NCI-H446 (cell line): Measurements from ENCODE around the gene GPR157.
A peak's percentile ranks its signal among the peaks of the same experiment; 100 is the strongest.
"Not testable (repeated sequence)": the region's sequence is repeated elsewhere in the genome, so short reads cannot be mapped to it uniquely, and the experiment has no call there.

Experiments
- DNase-seq, 2 experiments: peaks; one replicate each; lab custom pipeline; 2025; lab: John Stamatoyannopoulos, UW

The GPR157 gene

DNA sequence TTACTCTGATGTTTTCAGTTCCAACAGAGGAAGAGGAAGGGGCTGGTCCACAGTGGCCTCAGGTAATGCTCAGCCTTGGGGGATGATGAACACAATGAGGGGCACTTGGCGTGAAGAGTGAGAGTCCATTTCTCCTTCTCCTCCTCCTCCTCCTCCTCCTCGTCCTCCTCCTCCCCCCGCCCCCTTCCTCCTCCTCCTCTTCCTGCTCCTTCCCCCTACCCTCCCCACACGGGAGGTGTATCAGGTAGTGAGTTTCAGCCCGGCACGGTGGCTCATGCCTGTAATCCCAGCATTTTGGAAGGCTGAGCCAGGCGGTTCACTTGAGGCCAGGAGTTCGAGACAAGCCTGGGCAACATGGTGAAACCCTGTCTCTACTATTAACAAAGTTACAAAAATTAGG is 17.3 kb upstream of the GPR157 start:
- DNase-seq, result no peak

- DNase-seq, result no peak
Observed at GRCh38 chr1:9145714-9146113, 16.8 kb upstream of the GPR157 start.

DNA sequence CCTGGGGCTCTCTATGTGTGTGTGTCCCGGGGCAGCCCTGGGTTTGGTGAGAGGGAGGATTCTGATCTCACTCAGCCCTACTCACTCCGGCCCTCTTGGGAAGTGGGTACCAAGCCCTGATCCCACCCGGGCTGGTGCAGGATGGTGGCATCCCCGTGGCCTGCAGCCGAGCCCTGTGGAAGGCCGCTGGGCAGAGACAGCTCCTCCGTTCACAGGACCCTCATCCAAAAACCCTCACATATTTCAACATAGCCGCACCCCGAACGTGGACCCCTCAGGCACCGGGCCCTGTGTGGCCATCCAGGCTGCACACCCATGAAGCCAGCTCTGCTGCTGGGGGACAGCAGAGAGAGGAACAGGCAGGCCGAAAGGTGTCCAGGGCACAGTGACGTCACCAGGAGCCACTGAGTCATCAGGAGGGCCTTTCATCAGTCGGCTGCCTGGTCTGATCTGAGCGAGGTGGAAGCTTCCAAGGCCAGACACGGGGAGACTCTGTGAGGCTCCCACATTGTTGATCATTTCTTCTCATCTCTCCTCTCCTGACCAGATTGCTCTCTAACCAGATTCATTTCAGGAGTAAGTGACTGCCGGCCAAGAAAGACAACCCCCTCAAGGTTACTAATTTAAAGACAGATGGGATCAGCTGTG is 16.2 kb upstream of the GPR157 start:
- DNase-seq, result no peak

DNA sequence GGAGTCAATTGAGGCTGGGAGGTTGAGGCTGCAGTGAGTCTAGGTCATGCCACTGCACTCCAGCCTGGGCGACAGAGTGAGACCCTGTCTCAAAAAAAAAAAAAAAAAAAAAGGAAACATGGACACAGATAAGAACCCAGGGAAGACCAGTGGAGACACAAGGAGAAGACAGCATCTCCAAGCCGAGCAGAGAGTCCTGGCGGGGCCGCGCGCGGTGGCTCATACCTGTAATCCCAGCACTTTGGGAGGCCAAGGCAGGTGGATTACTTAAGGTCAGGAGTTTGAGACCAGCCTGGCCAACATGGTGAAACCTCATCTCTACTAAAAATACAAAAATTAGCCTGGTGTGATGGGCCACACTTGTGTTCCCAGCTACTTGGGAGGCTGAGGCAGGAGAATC is 15.6 kb upstream of the GPR157 start:
- not testable (repeated sequence) for DNase-seq

DNA sequence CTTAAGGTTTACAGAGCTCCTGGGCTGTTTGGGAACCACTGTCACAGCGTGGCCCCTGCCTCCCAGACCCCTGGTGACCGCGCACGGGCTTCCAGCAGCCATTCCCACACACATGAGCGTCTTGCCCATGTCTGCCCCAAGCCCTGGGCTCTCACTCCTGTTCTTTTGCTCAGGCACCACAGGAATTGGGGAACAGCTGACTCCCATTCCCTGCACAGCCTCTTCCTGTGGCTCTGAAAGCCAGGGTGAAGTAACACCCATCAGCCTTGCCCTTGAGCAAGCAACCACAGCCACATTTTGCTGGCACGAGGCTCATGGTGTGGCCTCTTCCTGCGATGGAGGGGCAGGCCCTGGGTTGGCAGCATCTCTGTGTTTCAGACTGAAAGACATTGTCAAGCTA is 14.3 kb upstream of the GPR157 start:
- DNase-seq, result no peak

GRCh38 chr1:9139930-9140329 is 11.0 kb upstream of the GPR157 start:
- no peak for DNase-seq

DNA sequence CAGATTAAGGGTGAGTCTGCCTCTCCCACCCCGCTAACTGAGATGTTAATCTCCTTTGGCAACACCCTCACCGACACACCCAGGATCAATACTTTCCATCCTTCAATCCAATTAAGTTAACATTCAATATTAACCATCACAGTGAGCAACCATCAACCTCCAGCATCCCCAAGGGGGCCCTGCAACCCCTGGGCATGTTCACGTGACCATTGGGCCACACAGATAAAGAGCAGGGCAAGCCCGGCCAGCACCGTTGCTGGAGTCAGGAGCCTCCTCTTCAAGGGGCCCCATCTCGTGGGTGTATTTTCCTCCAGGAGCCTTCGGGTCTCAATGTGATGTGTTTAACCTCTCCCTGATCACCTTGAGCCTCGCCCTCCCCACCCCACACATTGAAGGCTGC is 8.0 kb upstream of the GPR157 start:
- no peak for DNase-seq

DNA sequence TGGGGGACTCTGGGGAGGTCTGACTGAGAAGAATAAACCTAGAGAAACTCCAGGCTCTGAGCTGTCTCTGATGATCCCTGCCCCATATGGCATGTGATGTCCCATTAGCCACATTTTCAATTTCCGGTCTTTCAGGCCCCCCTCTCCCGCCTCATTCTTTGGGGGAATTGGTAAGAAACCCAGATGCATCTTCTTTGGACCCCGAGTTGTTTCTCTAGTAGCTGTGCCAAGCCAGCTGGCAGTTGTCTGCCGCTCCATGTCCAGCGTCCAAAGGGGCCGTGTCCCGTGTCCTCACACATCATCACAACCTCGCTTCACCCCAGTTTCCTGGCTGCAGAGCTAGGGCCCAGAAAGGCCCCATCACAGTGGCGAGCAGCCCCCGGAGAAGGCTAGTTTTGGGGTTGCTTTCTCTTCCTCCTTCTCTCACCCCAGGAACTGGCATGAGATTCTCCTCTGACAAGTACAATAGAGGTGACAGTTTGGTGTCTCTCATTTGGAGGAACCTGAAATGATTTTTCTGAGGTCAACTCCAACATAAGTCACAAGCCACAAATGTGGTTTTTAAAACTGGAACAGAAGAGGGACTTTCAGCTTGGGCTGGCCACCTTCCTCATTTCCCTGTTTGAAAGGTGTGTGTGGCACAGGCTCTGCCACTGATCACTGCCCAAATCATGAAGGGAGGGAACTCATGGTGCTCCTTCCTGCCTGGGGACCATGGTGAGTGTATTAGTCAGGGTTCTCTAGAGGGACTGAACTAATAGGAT is 6.4 kb upstream of the GPR157 start:
- no peak for DNase-seq

DNA sequence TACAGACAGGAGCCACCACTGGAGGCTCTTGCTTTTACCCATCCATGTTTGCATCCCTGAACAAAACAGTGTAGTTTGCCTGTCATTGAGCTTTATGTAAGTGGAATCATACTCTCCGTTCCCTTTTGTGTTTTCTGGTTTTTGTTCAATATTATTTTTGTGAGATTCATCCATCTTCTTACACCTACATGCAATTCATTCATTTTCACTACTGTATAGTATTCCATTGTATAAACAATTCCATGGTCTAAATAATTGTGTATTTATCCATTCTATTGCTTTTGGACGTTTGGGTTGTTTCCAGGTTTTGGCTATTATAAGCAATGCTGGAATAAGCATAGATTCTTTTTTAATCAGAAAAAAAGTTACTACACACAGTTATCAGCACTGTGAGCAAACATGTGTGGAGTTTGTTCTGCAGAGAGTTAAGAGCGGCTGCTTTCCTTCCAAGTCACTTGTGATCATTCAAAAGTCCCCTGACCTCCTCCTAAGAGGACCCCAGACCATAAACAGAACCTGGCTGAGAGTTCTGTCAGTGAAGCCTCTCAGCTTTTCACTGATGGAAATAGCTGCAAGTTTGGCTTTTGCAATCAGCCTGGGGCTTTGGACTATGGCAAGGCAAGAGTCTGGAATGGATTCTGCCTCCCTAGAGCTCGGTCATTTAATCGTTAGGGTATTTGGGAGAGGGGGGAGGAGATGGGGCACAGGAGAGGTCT is 5.1 kb upstream of the GPR157 start:
- no peak for DNase-seq

DNA sequence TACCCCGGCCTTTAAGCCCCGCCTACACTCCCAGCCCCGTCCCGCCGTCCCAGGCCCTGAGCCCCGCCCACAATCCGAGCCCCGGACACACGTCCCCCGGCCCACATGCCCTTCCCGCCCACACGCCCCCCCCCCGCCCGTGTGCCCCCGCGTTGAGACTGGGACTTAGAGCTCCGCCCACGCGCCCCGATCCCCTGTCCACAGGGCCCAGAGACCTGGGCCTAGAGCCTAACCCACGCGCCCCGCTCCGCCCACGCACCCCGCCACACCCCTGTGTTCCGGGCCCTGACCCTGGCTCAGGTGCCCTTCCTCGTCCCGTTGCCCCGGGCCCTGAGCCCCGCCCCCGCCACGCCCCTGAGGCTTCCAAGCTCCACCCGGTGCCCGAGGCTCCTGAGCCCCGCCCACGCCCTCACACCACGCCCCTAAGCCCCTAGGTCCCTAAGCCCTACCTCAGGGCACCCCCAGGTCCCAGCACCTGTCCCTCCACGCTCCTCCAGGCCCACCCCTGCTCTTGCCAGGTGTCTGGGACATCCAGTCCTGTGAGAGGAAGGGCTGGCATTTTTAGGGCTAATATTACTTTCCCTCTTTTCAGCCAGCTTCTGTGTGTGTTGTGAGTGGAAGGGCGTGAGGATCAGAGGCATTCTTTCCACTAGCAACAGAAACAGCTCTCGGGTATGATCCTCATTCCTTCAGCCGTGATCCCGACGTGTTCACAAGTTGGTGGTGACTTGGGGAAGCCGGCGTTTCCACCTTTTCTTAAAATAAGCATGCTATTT is 552 bp upstream of the GPR157 start:
- DNase-seq, result peak; percentile 73 to 88

DNA sequence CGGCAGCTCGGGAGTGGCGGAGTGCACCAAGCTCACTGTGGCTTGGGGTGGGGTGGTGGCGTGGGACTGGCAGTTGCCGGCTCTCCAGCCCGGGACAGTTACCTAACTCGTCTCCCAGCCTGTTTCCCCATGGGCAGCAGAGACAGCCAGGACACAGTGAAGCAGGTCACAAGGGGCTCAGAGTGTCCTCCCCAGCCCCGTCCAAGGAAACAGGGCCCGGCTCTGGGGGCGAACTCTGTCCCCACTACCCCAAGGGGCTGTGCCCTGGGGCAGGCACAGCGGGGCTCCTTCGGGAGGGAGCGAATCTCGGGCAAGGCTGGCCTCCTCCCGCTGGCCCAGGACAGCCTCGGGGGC is 759 bp downstream of the GPR157 start:
- no peak for DNase-seq

DNA sequence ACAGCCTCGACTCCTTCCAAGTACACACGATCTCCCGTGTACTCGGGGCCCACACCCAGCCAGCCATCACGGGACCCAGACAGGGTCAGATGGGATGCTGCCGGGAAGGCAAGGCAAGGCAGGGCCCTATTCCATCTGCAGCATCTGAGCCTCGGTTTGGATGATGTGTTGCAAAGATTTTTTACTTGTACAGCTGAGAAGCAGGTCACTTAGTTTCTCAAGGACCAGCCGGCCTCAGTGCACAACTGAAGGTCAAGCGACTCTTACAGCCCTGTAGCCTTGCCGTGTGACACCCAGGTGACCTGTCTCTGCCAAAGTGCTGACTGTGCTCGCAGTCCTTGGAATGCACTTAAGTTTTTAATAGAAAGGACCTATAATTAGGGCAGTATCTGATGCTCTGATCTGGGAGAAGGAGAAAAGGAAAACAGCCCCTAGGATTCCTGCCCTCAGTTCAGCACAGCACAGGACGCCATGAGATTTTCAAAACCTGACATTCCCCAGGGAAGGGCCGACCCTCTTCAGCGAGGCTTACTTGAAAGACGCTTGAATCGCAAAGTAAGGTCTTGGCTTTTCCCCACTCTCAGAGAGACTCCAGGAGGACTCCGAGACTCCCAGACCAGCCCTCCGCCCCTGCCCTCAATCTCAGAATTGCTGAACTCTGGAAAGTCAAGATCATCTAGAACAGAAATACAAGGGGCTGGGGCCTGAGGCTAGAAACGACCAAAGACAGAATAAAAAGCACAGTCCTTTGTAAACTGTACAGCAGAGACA is 1.3 kb downstream of the GPR157 start:
- no peak for DNase-seq

- DNase-seq, result no peak
Observed at GRCh38 chr1:9126511-9126910, 2.4 kb downstream of the GPR157 start.

DNA sequence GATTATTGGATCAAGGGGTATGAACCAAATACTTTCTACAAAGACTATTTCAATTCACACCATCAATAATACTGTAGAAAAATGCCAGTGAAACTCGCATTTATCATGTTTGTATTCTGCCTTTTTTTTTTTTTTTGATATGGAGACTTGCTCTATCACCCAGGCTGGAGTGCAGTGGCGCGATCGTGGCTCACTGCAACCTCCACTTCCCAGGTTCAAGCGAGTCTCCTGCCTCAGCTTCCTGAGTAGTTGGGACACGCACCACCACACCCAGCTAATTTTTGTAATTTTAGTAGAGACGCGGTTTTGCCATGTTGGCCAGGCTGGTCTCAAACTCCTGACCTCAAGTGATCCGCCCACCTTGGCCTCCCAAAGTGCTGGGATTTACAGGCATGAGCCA is 3.1 kb downstream of the GPR157 start:
- DNase-seq, result not testable (repeated sequence)

DNA sequence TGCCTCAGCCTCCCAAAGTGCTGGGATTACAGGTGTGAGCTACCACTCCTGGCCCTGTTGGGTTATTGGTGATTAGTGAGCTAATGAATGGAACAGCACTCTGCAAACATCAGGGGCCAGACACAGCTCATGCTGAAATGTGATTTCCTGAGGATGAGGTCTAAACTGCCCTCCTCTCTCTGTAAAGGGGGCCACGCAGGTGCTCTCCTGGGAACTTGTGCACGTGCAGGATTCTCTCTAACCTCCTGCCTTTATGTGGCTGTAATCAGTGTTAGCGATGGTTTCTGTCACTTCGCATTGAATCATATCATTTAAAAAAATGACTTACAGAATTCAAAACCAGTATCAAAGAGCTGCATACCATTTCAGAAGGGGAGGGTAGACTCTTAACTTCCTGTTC is 3.6 kb downstream of the GPR157 start:
- no peak for DNase-seq

DNA sequence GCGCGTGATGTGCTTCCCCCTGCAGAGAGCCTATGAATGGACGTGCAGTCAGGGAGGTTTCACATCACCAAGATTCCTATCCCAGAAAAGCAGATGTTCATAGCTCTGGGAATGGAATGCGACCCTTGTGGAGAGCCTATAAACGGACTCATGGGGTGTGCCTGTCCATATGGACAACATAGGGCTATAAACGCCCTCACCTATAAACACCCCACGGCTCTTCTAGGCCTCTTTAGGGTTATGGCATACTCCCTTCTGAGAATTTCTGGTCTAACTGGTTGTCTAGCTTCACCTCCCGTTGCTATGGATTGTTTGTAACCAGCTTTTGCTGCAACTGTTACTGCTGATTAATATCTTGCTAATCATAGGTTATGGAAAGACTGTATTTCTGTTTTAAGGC is 4.5 kb downstream of the GPR157 start:
- not testable (repeated sequence) for DNase-seq

- DNase-seq, result not testable (repeated sequence)
Observed at GRCh38 chr1:9123665-9124064, 5.2 kb downstream of the GPR157 start.

GRCh38 chr1:9121496-9122409 is 7.1 kb downstream of the GPR157 start:
- DNase-seq, result no peak

- DNase-seq, result no peak
Observed at GRCh38 chr1:9120312-9120958, 8.5 kb downstream of the GPR157 start.

DNA sequence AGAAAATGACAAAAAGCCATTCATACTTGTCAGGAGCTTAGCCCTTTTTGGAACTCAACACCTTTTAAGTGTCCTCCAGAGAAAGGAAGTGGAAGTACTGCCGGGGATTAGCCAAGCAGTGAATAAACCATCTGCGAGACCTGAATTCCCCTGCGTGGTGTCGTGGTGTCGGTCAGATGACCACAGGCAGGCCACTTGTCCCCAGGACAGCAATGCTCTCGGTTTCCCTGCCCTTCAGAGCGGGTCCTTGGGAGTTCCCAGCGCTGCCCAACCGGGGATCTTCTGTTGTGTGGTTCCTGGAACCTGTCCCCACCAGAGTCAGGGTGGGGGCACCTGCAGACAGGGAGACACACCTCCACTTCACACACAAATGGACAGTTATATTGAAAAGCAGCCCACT is 9.2 kb downstream of the GPR157 start:
- no peak for DNase-seq
